GM12875 (cell line): Measurements from ENCODE around the gene AIP.

Experiments
- H3K4me3 ChIP-seq: one replicate; pipeline ENCODE4 v1.5.1; 2011; ENCODE audit warnings: low read depth, low read length, control low read depth
- CTCF ChIP-seq: IDR thresholded peaks from 2 replicates; pipeline ENCODE4 v1.5.1; 2011; ENCODE audit warnings: low read depth, mild to moderate bottlenecking, control low read depth, inconsistent platforms, low read length, moderate library complexity, borderline replicate concordance; ENCODE audit not compliant: insufficient read depth

Gene AIP

GRCh38 chr11:67466367-67466766, 16.5 kb upstream of the AIP start:
- H3K4me3 ChIP-seq, result no peak overlapping the region
- no peak for TF ChIP-seq CTCF

- no peak overlapping the region for H3K4me3 ChIP-seq
- no peak for TF ChIP-seq CTCF
Measured at GRCh38 chr11:67466962-67467771, 15.7 kb upstream of the AIP start.

GRCh38 chr11:67468056-67468455, 14.8 kb upstream of the AIP start:
- no peak for TF ChIP-seq CTCF
- peak overlapping the region; percentile 88 for H3K4me3 ChIP-seq

GRCh38 chr11:67468456-67468758, 14.4 kb upstream of the AIP start:
- TF ChIP-seq CTCF, result no peak
- H3K4me3 ChIP-seq, result peak overlapping the region; percentile 88

- TF ChIP-seq CTCF, result peak; percentile 66
- peak within 1 kb of the TSS; percentile 88 for H3K4me3 ChIP-seq
Measured at GRCh38 chr11:67468759-67469507, 13.9 kb upstream of the AIP start, which contains the start of gene TMEM134. Gene TMEM134, minus strand, starts transcription at chr11:67469251. Its CDS starts 59 bp downstream, at chr11:67469192.

- H3K4me3 ChIP-seq, result peak overlapping the region; percentile 62
- no peak for TF ChIP-seq CTCF
Measured at GRCh38 chr11:67469508-67469811, 13.4 kb upstream of the AIP start.
